HUES48 (cell line): ENCODE data around the gene CYP17A1.

ENCODE experiments used
- H3K27ac ChIP-seq: one replicate; pipeline ENCODE4 v1.7.0; 2013; ENCODE audit warnings: low read depth, low read length, inconsistent platforms
- H3K27me3 ChIP-seq: 2 replicates; pipeline ENCODE4 v1.6.1; 2013; ENCODE audit warnings: mild to moderate bottlenecking, low read length; ENCODE audit not compliant: control insufficient read depth, insufficient read depth
- H3K36me3 ChIP-seq: 2 replicates; pipeline ENCODE4 v1.6.1; 2013; ENCODE audit warnings: low read length; ENCODE audit not compliant: control insufficient read depth, insufficient read depth
- H3K4me1 ChIP-seq: 2 replicates; pipeline ENCODE4 v1.6.1; 2013; ENCODE audit warnings: mild to moderate bottlenecking, low read length; ENCODE audit not compliant: control insufficient read depth, insufficient read depth
- H3K4me3 ChIP-seq: 2 replicates; pipeline ENCODE4 v1.5.1; 2013; ENCODE audit warnings: mild to moderate bottlenecking, low read depth, low read length
- H3K9ac ChIP-seq: 2 replicates; pipeline ENCODE4 v1.6.1; 2013; ENCODE audit warnings: mild to moderate bottlenecking, low read depth, low read length, moderate library complexity
- H3K9me3 ChIP-seq: 2 replicates; pipeline ENCODE4 v1.6.1; 2013; ENCODE audit warnings: low read length; ENCODE audit not compliant: control insufficient read depth, insufficient read depth

The CYP17A1 gene

GRCh38 chr10:102815790-102816549 is 21.2 kb downstream of the CYP17A1 start:
- H3K27me3 ChIP-seq, result no peaks in the 10 kb centered on the region
- no peaks in the 10 kb centered on the region for H3K9me3 ChIP-seq
- H3K36me3 ChIP-seq, result peaks cover 21% of the 10 kb centered on the region
- H3K4me3 ChIP-seq, result no peak overlapping the region
- H3K9ac ChIP-seq, result peak overlapping the region; percentile 6; the same call in 1 of the 2 replicates
- H3K27ac ChIP-seq, result peak overlapping the region; percentile 32
- peaks cover 14% of the 10 kb centered on the region for H3K4me1 ChIP-seq

- H3K4me1 ChIP-seq, result peaks cover 14% of the 10 kb centered on the region
- H3K9me3 ChIP-seq, result no peaks in the 10 kb centered on the region
- H3K27me3 ChIP-seq, result no peaks in the 10 kb centered on the region
- no peak overlapping the region for H3K9ac ChIP-seq
- no peak overlapping the region for H3K4me3 ChIP-seq
- H3K27ac ChIP-seq, result peak overlapping the region; percentile 32
- peaks cover 23% of the 10 kb centered on the region for H3K36me3 ChIP-seq
Measured at GRCh38 chr10:102814873-102815661, 22.1 kb downstream of the CYP17A1 start.

- Histone ChIP-seq H3K9ac (no peak overlapping the region), H3K4me3 (no peak overlapping the region), H3K9me3 (no peaks in the 10 kb centered on the region), H3K4me1 (peaks cover 14% of the 10 kb centered on the region), H3K27ac (peak overlapping the region; percentile 35), H3K27me3 (no peaks in the 10 kb centered on the region), H3K36me3 (peaks cover 28% of the 10 kb centered on the region)
Measured at GRCh38 chr10:102814453-102814871, 22.8 kb downstream of the CYP17A1 start.

GRCh38 chr10:102813734-102814452 is 23.3 kb downstream of the CYP17A1 start:
- peak overlapping the region; percentile 35 for H3K27ac ChIP-seq
- no peaks in the 10 kb centered on the region for H3K9me3 ChIP-seq
- no peak overlapping the region for H3K4me3 ChIP-seq
- no peaks in the 10 kb centered on the region for H3K27me3 ChIP-seq
- H3K36me3 ChIP-seq, result peaks cover 28% of the 10 kb centered on the region
- H3K9ac ChIP-seq, result no peak overlapping the region
- peaks cover 14% of the 10 kb centered on the region for H3K4me1 ChIP-seq

- H3K4me3 ChIP-seq, result no peak overlapping the region
- H3K36me3 ChIP-seq, result peaks cover 28% of the 10 kb centered on the region
- H3K4me1 ChIP-seq, result peaks cover 22% of the 10 kb centered on the region
- H3K27ac ChIP-seq, result no peak overlapping the region
- no peak overlapping the region for H3K9ac ChIP-seq
- no peaks in the 10 kb centered on the region for H3K9me3 ChIP-seq
- no peaks in the 10 kb centered on the region for H3K27me3 ChIP-seq
Measured at GRCh38 chr10:102813017-102813541, 24.1 kb downstream of the CYP17A1 start.

- Histone ChIP-seq H3K9me3 (no peaks in the 10 kb centered on the region), H3K4me3 (no peak overlapping the region), H3K27ac (no peak overlapping the region), H3K27me3 (no peaks in the 10 kb centered on the region), H3K36me3 (peaks cover 28% of the 10 kb centered on the region), H3K4me1 (peaks cover 22% of the 10 kb centered on the region), H3K9ac (no peak overlapping the region)
Measured at GRCh38 chr10:102812231-102812876, 24.9 kb downstream of the CYP17A1 start.

- Histone ChIP-seq H3K36me3 (peaks cover 28% of the 10 kb centered on the region), H3K4me1 (peaks cover 21% of the 10 kb centered on the region), H3K4me3 (no peak overlapping the region), H3K9me3 (no peaks in the 10 kb centered on the region), H3K9ac (no peak overlapping the region), H3K27ac (no peak overlapping the region), H3K27me3 (no peaks in the 10 kb centered on the region)
Measured at GRCh38 chr10:102811346-102811745, 25.9 kb downstream of the CYP17A1 start.

- no peaks in the 10 kb centered on the region for H3K27me3 ChIP-seq
- H3K9ac ChIP-seq, result no peak overlapping the region
- H3K4me3 ChIP-seq, result no peak overlapping the region
- peaks cover 20% of the 10 kb centered on the region for H3K36me3 ChIP-seq
- no peaks in the 10 kb centered on the region for H3K9me3 ChIP-seq
- H3K27ac ChIP-seq, result no peak overlapping the region
- H3K4me1 ChIP-seq, result peaks cover 9% of the 10 kb centered on the region
Measured at GRCh38 chr10:102808380-102808779, 28.8 kb downstream of the CYP17A1 start.

- H3K4me3 ChIP-seq, result no peak overlapping the region
- H3K9me3 ChIP-seq, result no peaks in the 10 kb centered on the region
- H3K4me1 ChIP-seq, result peaks cover 45% of the 10 kb centered on the region
- no peaks in the 10 kb centered on the region for H3K27me3 ChIP-seq
- no peak overlapping the region for H3K9ac ChIP-seq
- no peak overlapping the region for H3K27ac ChIP-seq
- H3K36me3 ChIP-seq, result 0 out of 2 replicates have a peak, but pooled peaks cover 2% of the 10 kb centered on the region
Measured at GRCh38 chr10:102804382-102805055, 32.7 kb downstream of the CYP17A1 start.
